Activated CD8-positive, alpha-beta memory T cell treated with anti-CD3 and anti-CD28 coated beads for 1 hour (primary cell): Measurements from ENCODE around the gene PLCH2.

Source experiments
- DNase-seq, 2 donors: peaks; one replicate each; pipeline ENCODE4 v3.0.0-alpha.2; 2020; ENCODE audit warnings: low read depth in 1 of 2; ENCODE audit errors: extremely low read depth in 1 of 2

PLCH2 gene

GRCh38 chr1:2528016-2528415 is 51.9 kb downstream of the PLCH2 start:
- DNase-seq, result no peak

GRCh38 chr1:2528611-2528965 is 52.5 kb downstream of the PLCH2 start:
- no peak for DNase-seq

- DNase-seq, result no peak
Observed at GRCh38 chr1:2528966-2529783, 53.1 kb downstream of the PLCH2 start.

- DNase-seq, result no peak
Observed at GRCh38 chr1:2529784-2530512, 53.9 kb downstream of the PLCH2 start, which contains the start of gene HES5. TSS of gene HES5 (minus strand) at chr1:2530263. CDS start at chr1:2530164, 99 bp downstream.

- DNase-seq, result no peak
Observed at GRCh38 chr1:2530513-2531361, 54.6 kb downstream of the PLCH2 start.

- DNase-seq, result no peak
Observed at GRCh38 chr1:2532485-2533160, 56.5 kb downstream of the PLCH2 start.

GRCh38 chr1:2533365-2533764 is 57.3 kb downstream of the PLCH2 start:
- no peak for DNase-seq

GRCh38 chr1:2534315-2534686 is 58.2 kb downstream of the PLCH2 start:
- DNase-seq, result no peak

GRCh38 chr1:2534687-2535441 is 58.8 kb downstream of the PLCH2 start:
- no peak for DNase-seq

- no peak for DNase-seq
Observed at GRCh38 chr1:2535455-2535854, 59.4 kb downstream of the PLCH2 start.

GRCh38 chr1:2535981-2536380 is 59.9 kb downstream of the PLCH2 start:
- no peak for DNase-seq

- DNase-seq, result no peak
Observed at GRCh38 chr1:2537784-2538115, 61.7 kb downstream of the PLCH2 start.

GRCh38 chr1:2538376-2538775 is 62.3 kb downstream of the PLCH2 start:
- DNase-seq, result no peak

GRCh38 chr1:2538872-2539271 is 62.8 kb downstream of the PLCH2 start:
- DNase-seq, result no peak

GRCh38 chr1:2539312-2539907 is 63.3 kb downstream of the PLCH2 start:
- no peak for DNase-seq

GRCh38 chr1:2540816-2541492 is 64.9 kb downstream of the PLCH2 start:
- DNase-seq, result no peak

- DNase-seq, result no peak
Observed at GRCh38 chr1:2541619-2542245, 65.6 kb downstream of the PLCH2 start.

- no peak for DNase-seq
Observed at GRCh38 chr1:2542246-2542915, 66.3 kb downstream of the PLCH2 start.
